Kidney (tissue), 14 donors: ENCODE measurements around the gene KCNJ14. TPM values are rescaled to one million over a fixed set of nuclear protein-coding genes. Genes with fewer than 3 reads are reported as not detected.

ENCODE experiments used
- DNase-seq, 5 donors: peaks; one replicate each; pipeline ENCODE4 v3.0.0-alpha.2; 2013 to 2020
- FAIRE-seq: peaks from 2 replicates; lab custom pipeline; 2012; peaks lifted over from hg19 to GRCh38; lab: Jason Lieb, UNC
- H3K27ac ChIP-seq, 2 donors: one replicate each; pipeline ENCODE4 v1.7.0; 2013; ENCODE audit warnings: low read depth in 2 of 2, low read length in 2 of 2, inconsistent platforms in 1 of 2
- H3K27me3 ChIP-seq: one replicate; pipeline ENCODE4 v1.7.1; 2013; ENCODE audit warnings: low read length, inconsistent platforms; ENCODE audit not compliant: control insufficient read depth, insufficient read depth
- H3K36me3 ChIP-seq, 3 donors: one replicate each; pipeline versions ENCODE4 v1.7.0 to v1.7.1; 2013; ENCODE audit warnings: low read length in 3 of 3, control low read depth in 1 of 3, inconsistent platforms in 1 of 3; ENCODE audit not compliant: insufficient read depth in 3 of 3, control insufficient read depth in 2 of 3
- H3K4me1 ChIP-seq, 3 donors: one replicate each; pipeline versions ENCODE4 v1.7.0 to v1.7.1; 2013; ENCODE audit warnings: low read length in 3 of 3, inconsistent platforms in 1 of 3, low read depth in 1 of 3; ENCODE audit not compliant: control insufficient read depth in 2 of 3, insufficient read depth in 2 of 3
- H3K4me3 ChIP-seq, 3 donors: one replicate each; pipeline versions ENCODE4 v1.7.0 to v1.8.1; 2013; ENCODE audit warnings: low read length in 3 of 3, control low read depth in 1 of 3, inconsistent platforms in 1 of 3
- H3K9ac ChIP-seq, 3 donors: one replicate each; pipeline versions ENCODE4 v1.7.0 to v1.7.1; 2013; ENCODE audit warnings: low read length in 3 of 3, control low read depth in 1 of 3, inconsistent platforms in 1 of 3
- H3K9me3 ChIP-seq, 3 donors: one replicate each; pipeline versions ENCODE4 v1.7.0 to v1.7.1; 2013; ENCODE audit warnings: low read length in 3 of 3, control low read depth in 1 of 3, inconsistent platforms in 1 of 3; ENCODE audit not compliant: control insufficient read depth in 2 of 3, insufficient read depth in 1 of 3
- intact Hi-C: fragments of 100-400 bp; cut with DNase I; formaldehyde crosslinking; loops from one replicate; pipeline ENCODE4 v1.11.1; 2022
- polyA plus RNA-seq: library from polyadenylated mRNA; stranded (reverse); fragments of 350-450 nt; fragmentation: Illumina TruSeq; extraction: RNeasy Lipid Tissue Mini Kit (QIAGEN cat#74804); gene quantifications from one replicate; pipeline ENCODE4 v1.2.3, GENCODE V29; 2014; ENCODE audit warnings: low read depth, low replicate concordance; ENCODE audit not compliant: insufficient read depth
- total RNA-seq: library from RNA; stranded (reverse); fragmentation: NEBNext Ultra II Directional; extraction: Animal tissue kit (Norgen Biotek cat#: 25700); gene quantifications from one replicate; pipeline ENCODE4 v1.2.1, GENCODE V29; 2021
- TF ChIP-seq, protein P1 (sequence below): IDR thresholded peaks from 3 replicates; pipeline ENCODE4 v1.5.1; 2012; ENCODE audit warnings: mild to moderate bottlenecking, moderate library complexity, borderline replicate concordance; ENCODE audit not compliant: insufficient read depth; ENCODE audit errors: extremely low read depth
- donor health status: control.
- donor health status: control.
- donor health status: control.
- donor health status: control.
- donor health status: control.
- donor health status: DM: yes; HTN: yes; CAD: no.
- donor health status: Normal renal cell carcinoma (clear cell type).

Gene KCNJ14
- total and polyA plus RNA-seq, 2 donors from 2014 or later, result 0.28 to 1.0 TPM

DNA sequence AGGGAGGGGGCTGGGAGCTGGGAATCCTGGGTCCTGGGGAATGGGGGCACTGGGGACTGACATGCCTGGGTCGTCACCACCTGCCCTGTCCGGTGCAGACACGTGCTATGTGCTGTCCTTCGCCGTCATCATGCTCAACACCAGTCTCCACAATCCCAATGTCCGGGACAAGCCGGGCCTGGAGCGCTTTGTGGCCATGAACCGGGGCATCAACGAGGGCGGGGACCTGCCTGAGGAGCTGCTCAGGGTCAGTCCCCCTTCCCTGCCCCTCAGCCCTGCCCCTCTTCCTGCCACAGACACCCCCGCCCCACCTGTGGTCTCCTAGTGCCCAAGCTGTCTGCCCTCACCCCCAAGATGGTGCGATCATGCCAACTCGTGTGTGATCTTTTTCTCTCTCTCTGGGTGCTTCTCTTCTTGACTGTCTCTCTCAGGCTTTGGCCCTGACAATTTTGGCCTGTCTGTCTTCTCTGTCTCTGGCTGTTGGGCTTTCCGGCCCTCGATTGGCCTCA is 18.8 kb downstream of the KCNJ14 start:
- Histone ChIP-seq H3K4me1 (peaks cover 0 to 17% (median 4%) of the 10 kb centered on the region in 3 donors), H3K36me3 (peaks cover 28 to 51% (median 37%) of the 10 kb centered on the region in 3 donors), H3K9me3 (no peaks in the 10 kb centered on the region), H3K4me3 (no peak overlapping the region), H3K27me3 (no peaks in the 10 kb centered on the region), H3K9ac (no peak overlapping the region), H3K27ac (no peak overlapping the region)
- FAIRE-seq, result no peak
- TF ChIP-seq, protein P1, sequence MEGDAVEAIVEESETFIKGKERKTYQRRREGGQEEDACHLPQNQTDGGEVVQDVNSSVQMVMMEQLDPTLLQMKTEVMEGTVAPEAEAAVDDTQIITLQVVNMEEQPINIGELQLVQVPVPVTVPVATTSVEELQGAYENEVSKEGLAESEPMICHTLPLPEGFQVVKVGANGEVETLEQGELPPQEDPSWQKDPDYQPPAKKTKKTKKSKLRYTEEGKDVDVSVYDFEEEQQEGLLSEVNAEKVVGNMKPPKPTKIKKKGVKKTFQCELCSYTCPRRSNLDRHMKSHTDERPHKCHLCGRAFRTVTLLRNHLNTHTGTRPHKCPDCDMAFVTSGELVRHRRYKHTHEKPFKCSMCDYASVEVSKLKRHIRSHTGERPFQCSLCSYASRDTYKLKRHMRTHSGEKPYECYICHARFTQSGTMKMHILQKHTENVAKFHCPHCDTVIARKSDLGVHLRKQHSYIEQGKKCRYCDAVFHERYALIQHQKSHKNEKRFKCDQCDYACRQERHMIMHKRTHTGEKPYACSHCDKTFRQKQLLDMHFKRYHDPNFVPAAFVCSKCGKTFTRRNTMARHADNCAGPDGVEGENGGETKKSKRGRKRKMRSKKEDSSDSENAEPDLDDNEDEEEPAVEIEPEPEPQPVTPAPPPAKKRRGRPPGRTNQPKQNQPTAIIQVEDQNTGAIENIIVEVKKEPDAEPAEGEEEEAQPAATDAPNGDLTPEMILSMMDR, result no peak
- intact Hi-C loops, result no loop called here
- no peak for DNase-seq

DNA sequence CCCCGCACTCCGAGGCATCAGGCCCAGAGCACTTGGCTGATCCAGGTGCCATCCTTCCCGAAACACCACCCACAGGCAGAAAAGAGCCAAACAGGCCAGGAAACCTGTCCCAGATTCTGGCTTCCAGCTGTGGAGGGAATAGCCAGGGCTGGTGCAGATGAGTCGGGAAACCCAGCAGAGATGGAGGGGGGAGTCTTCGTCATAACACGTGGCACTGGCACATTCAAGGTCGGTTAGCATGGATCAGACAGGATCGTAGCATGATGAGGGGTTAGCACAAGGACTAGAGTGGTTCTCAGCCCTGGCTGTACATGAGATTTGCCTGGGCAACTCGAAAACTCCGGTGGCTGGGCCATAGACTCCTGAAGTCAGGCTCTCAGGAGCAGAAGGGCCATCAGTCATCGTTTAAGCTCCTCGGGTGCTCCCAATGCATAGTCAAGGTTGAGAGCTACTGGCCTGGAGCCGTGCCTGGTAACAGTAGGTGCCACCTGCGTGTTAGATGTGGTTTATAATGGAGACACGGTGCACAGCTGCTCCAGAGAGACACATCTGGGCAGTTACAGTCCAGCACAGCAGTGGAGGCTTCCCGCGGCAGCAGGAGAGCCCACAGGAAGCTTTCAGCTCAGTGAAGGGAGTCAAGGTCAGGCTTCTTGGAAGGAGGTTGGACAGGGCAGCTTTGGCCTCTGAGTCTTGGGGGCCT is 20.1 kb downstream of the KCNJ14 start:
- H3K4me1 ChIP-seq, result peaks cover 0 to 14% (median 0%) of the 10 kb centered on the region in 3 donors
- TF ChIP-seq, protein P1, result no peak
- H3K36me3 ChIP-seq, result peaks cover 28 to 52% (median 35%) of the 10 kb centered on the region in 3 donors
- no peak overlapping the region for H3K9ac ChIP-seq
- no peak overlapping the region for H3K27ac ChIP-seq
- FAIRE-seq (no peak), DNase-seq (no peak)
- no peaks in the 10 kb centered on the region for H3K27me3 ChIP-seq
- no peaks in the 10 kb centered on the region for H3K9me3 ChIP-seq
- intact Hi-C loops, result no loop called here
- H3K4me3 ChIP-seq, result no peak overlapping the region

DNA sequence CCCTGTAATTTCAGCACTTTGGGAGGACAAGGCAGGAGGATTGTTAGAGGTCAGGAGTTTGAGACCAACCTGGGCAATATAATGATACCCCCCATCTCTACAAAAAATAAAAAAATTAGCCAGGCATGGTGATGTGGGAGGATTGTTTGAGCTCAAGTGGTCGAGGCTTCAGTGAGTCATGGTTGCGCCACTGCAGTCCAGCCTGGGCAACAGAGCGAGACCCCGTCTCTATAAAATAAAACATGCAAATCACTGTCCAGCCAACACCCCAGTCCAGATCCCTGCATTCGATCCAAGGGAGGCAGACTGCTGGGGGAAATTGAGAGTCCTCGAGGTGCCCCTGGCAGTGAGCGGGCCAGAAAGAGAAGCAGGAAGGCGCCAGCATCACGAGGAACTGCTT is 20.8 kb downstream of the KCNJ14 start:
- FAIRE-seq, result no peak
- peaks cover 0 to 11% (median 0%) of the 10 kb centered on the region in 3 donors for H3K4me1 ChIP-seq
- no peak for DNase-seq
- H3K9ac ChIP-seq, result no peak overlapping the region
- TF ChIP-seq, protein P1, result no peak
- H3K9me3 ChIP-seq, result no peaks in the 10 kb centered on the region
- no peak overlapping the region for H3K27ac ChIP-seq
- no peak overlapping the region for H3K4me3 ChIP-seq
- peaks cover 22 to 46% (median 29%) of the 10 kb centered on the region in 3 donors for H3K36me3 ChIP-seq
- intact Hi-C loops, result no loop called here
- H3K27me3 ChIP-seq, result no peaks in the 10 kb centered on the region
